Measurements from ENCODE around the gene TMEM238. TPM values are rescaled to one million over a fixed set of nuclear protein-coding genes. Genes with fewer than 3 reads are reported as not detected.

The TMEM238 gene
- total RNA-seq, 2 experiments from 2014 or later = 5.9 to 6.3 TPM

- peaks cover 42% of the 10 kb centered on the region for H3K27me3 Mint-ChIP-seq
- intact Hi-C loops (cut with DNase I, micrococcal nuclease) = loop anchor here in 1 of 2 experiments (1.0 to 5.0 kb wide), 2 partner anchors 15 to 88 kb away; partner anchors contain the start of genes KMT5C and SHISA7
- ChIA-PET CTCF (interaction anchor here (0.6 kb wide), 2 partner anchors 10 to 53 kb away, joined by 3 to 6 read pairs; no protein-coding TSS in a partner anchor), POLR2A (no interaction called here)
- H3K27ac Mint-ChIP-seq = no peak overlapping the region
- peak overlapping the region; percentile 63 for H3K4me3 Mint-ChIP-seq
- no peaks in the 10 kb centered on the region for H3K36me3 Mint-ChIP-seq (ENCODE audit: low read depth)
- H3K9me3 Mint-ChIP-seq (ENCODE audit: low read depth) = no peaks in the 10 kb centered on the region
- ATAC-seq (peak; percentile 85), DNase-seq (peak; percentile 71)
- H3K4me1 Mint-ChIP-seq = peaks cover 13% of the 10 kb centered on the region
Observed at GRCh38 chr19:55353803-55354697, 30.0 kb downstream of the TMEM238 start.

GRCh38 chr19:55353356-55353802 lies 30.7 kb downstream of the TMEM238 start:
- peaks cover 42% of the 10 kb centered on the region for H3K27me3 Mint-ChIP-seq
- POLR2A ChIA-PET = no interaction called here
- H3K4me1 Mint-ChIP-seq = peaks cover 13% of the 10 kb centered on the region
- intact Hi-C loops (cut with DNase I, micrococcal nuclease) = loop anchor here in 1 of 2 experiments (5.0 kb wide), 1 partner anchor 89 kb away; the partner anchor contains the start of gene SHISA7
- ATAC-seq (no peak), DNase-seq (no peak)
- CTCF ChIA-PET = interaction anchor here (0.6 kb wide), 2 partner anchors 9 to 52 kb away, joined by 3 to 6 read pairs; no protein-coding TSS in a partner anchor
- H3K9me3 Mint-ChIP-seq (ENCODE audit: low read depth) = no peaks in the 10 kb centered on the region
- H3K36me3 Mint-ChIP-seq (ENCODE audit: low read depth) = no peaks in the 10 kb centered on the region
- H3K27ac Mint-ChIP-seq = no peak overlapping the region
- H3K4me3 Mint-ChIP-seq = peak overlapping the region; percentile 63

GRCh38 chr19:55352549-55353145 lies 31.4 kb downstream of the TMEM238 start:
- Mint-ChIP-seq H3K4me1 (peaks cover 13% of the 10 kb centered on the region), H3K27me3 (peaks cover 42% of the 10 kb centered on the region), H3K4me3 (peak overlapping the region; percentile 63), H3K36me3 (ENCODE audit: low read depth) (no peaks in the 10 kb centered on the region), H3K27ac (no peak overlapping the region), H3K9me3 (ENCODE audit: low read depth) (no peaks in the 10 kb centered on the region)
- ChIA-PET CTCF (interaction anchor here (0.6 kb wide), 1 partner anchor 50 kb away, joined by 3 read pairs; no protein-coding TSS in a partner anchor), POLR2A (interaction anchor here (1.0 kb wide), 2 partner anchors 13 to 54 kb away, joined by 3 read pairs; partner anchors contain the start of gene KMT5C)
- DNase-seq (no peak), ATAC-seq (no peak)
- intact Hi-C loops (cut with DNase I, micrococcal nuclease) = loop anchor here in 1 of 2 experiments (5.0 kb wide), 1 partner anchor 90 kb away; the partner anchor contains the start of gene SHISA7

GRCh38 chr19:55352040-55352439 lies 32.1 kb downstream of the TMEM238 start:
- H3K4me3 Mint-ChIP-seq = no peak overlapping the region
- H3K36me3 Mint-ChIP-seq (ENCODE audit: low read depth) = no peaks in the 10 kb centered on the region
- ChIA-PET CTCF (interaction anchor here (0.6 kb wide), 1 partner anchor 50 kb away, joined by 3 read pairs; no protein-coding TSS in a partner anchor), POLR2A (interaction anchor here (1.0 kb wide), 2 partner anchors 12 to 55 kb away, joined by 3 read pairs; partner anchors contain the start of gene KMT5C)
- no peaks in the 10 kb centered on the region for H3K9me3 Mint-ChIP-seq (ENCODE audit: low read depth)
- intact Hi-C loops (cut with DNase I, micrococcal nuclease) = loop anchor here in 1 of 2 experiments (5.0 kb wide), 1 partner anchor 90 kb away; the partner anchor contains the start of gene SHISA7
- peaks cover 13% of the 10 kb centered on the region for H3K4me1 Mint-ChIP-seq
- no peak overlapping the region for H3K27ac Mint-ChIP-seq
- no peak for DNase-seq
- H3K27me3 Mint-ChIP-seq = peaks cover 37% of the 10 kb centered on the region
- ATAC-seq = no peak

GRCh38 chr19:55350620-55351315 lies 33.3 kb downstream of the TMEM238 start:
- H3K36me3 Mint-ChIP-seq (ENCODE audit: low read depth) = no peaks in the 10 kb centered on the region

GRCh38 chr19:55348317-55349034 lies 35.6 kb downstream of the TMEM238 start:
- DNase-seq (no peak), ATAC-seq (no peak)
- Mint-ChIP-seq H3K27ac (no peak overlapping the region), H3K4me3 (no peak overlapping the region), H3K36me3 (ENCODE audit: low read depth) (peaks cover 3% of the 10 kb centered on the region), H3K27me3 (peaks cover 25% of the 10 kb centered on the region), H3K9me3 (ENCODE audit: low read depth) (no peaks in the 10 kb centered on the region), H3K4me1 (peaks cover 9% of the 10 kb centered on the region)
- intact Hi-C loops (cut with DNase I, micrococcal nuclease) = no loop called here
- CTCF ChIA-PET = interaction anchor here (0.7 to 0.8 kb wide), 3 partner anchors 13 to 111 kb away, joined by 3 to 4 read pairs (median 4); no protein-coding TSS in a partner anchor
- POLR2A ChIA-PET = interaction anchor here (1.5 kb wide), 1 partner anchor 9 kb away, joined by 3 read pairs; the partner anchor contains the start of gene KMT5C

More at GRCh38 chr19:55350620-55351315, 33.3 kb downstream of the TMEM238 start:
- CTCF ChIA-PET = interaction anchor here (0.6 to 0.7 kb wide), 3 partner anchors 138 to 172 kb away, joined by 3 read pairs; no protein-coding TSS in a partner anchor
- DNase-seq (no peak), ATAC-seq (no peak)
- peaks cover 13% of the 10 kb centered on the region for H3K4me1 Mint-ChIP-seq
- no peak overlapping the region for H3K4me3 Mint-ChIP-seq
- intact Hi-C loops (cut with DNase I, micrococcal nuclease) = loop anchor here in 1 of 2 experiments (5.0 kb wide), 1 partner anchor 92 kb away; the partner anchor contains the start of gene SHISA7
- H3K27me3 Mint-ChIP-seq = peaks cover 34% of the 10 kb centered on the region
- POLR2A ChIA-PET = interaction anchor here (0.9 kb wide), 1 partner anchor 11 kb away, joined by 4 read pairs; the partner anchor contains the start of gene KMT5C
- no peak overlapping the region for H3K27ac Mint-ChIP-seq
- H3K9me3 Mint-ChIP-seq (ENCODE audit: low read depth) = no peaks in the 10 kb centered on the region

- peaks cover under 1% of the 10 kb centered on the region for H3K4me1 Mint-ChIP-seq
- H3K4me3 Mint-ChIP-seq = no peak overlapping the region
- ATAC-seq (no peak), DNase-seq (no peak)
- H3K9me3 Mint-ChIP-seq (ENCODE audit: low read depth) = no peaks in the 10 kb centered on the region
- peaks cover 15% of the 10 kb centered on the region for H3K27me3 Mint-ChIP-seq
- H3K27ac Mint-ChIP-seq = no peak overlapping the region
- intact Hi-C loops (cut with DNase I, micrococcal nuclease) = no loop called here
- peaks cover 11% of the 10 kb centered on the region for H3K36me3 Mint-ChIP-seq (ENCODE audit: low read depth)
- CTCF ChIA-PET = interaction anchor here (0.7 kb wide), 1 partner anchor 37 kb away, joined by 4 read pairs; no protein-coding TSS in a partner anchor
- POLR2A ChIA-PET = no interaction called here
Observed at GRCh38 chr19:55347442-55348009, 36.6 kb downstream of the TMEM238 start.

GRCh38 chr19:55346725-55347441 lies 37.2 kb downstream of the TMEM238 start:
- H3K4me3 Mint-ChIP-seq = no peak overlapping the region
- intact Hi-C loops (cut with DNase I, micrococcal nuclease) = no loop called here
- no peaks in the 10 kb centered on the region for H3K4me1 Mint-ChIP-seq
- ChIA-PET POLR2A (no interaction called here), CTCF (no interaction called here)
- no peak overlapping the region for H3K27ac Mint-ChIP-seq
- H3K36me3 Mint-ChIP-seq (ENCODE audit: low read depth) = peaks cover 14% of the 10 kb centered on the region
- peaks cover 11% of the 10 kb centered on the region for H3K27me3 Mint-ChIP-seq
- DNase-seq = no peak
- no peak for ATAC-seq
- H3K9me3 Mint-ChIP-seq (ENCODE audit: low read depth) = no peaks in the 10 kb centered on the region

- DNase-seq = no peak
- CTCF ChIA-PET = no interaction called here
- intact Hi-C loops (cut with DNase I, micrococcal nuclease) = no loop called here
- POLR2A ChIA-PET = no interaction called here
- no peak for ATAC-seq
- Mint-ChIP-seq H3K27me3 (peaks cover 2% of the 10 kb centered on the region), H3K27ac (no peak overlapping the region), H3K9me3 (ENCODE audit: low read depth) (no peaks in the 10 kb centered on the region), H3K4me1 (peaks cover 4% of the 10 kb centered on the region), H3K36me3 (ENCODE audit: low read depth) (peaks cover 20% of the 10 kb centered on the region), H3K4me3 (no peak overlapping the region)
Observed at GRCh38 chr19:55345818-55346724, 38.0 kb downstream of the TMEM238 start.

Measured in activated CD4-positive, alpha-beta T cell treated with anti-CD3 and anti-CD28 coated beads for 36 hours (primary cell).